ENCODE measurements around the gene FBXO31.

FBXO31 gene

GRCh38 chr16:87374313-87374712 lies 9.3 kb downstream of the FBXO31 start:
- no peak overlapping the region for H3K4me3 ChIP-seq (ENCODE audit: low read depth, low read length)
- TF ChIP-seq CTCF (IDR thresholded peaks at IDR 0.05; ENCODE audit: low read depth, low read length, missing control alignments), result no peak
- no peak for DNase-seq (ENCODE audit: low read depth)

GRCh38 chr16:87372305-87372704 lies 11.3 kb downstream of the FBXO31 start:
- no peak for DNase-seq (ENCODE audit: low read depth)
- no peak overlapping the region for H3K4me3 ChIP-seq (ENCODE audit: low read depth, low read length)
- no peak for TF ChIP-seq CTCF (IDR thresholded peaks at IDR 0.05; ENCODE audit: low read depth, low read length, missing control alignments)

- no peak for DNase-seq (ENCODE audit: low read depth)
- H3K4me3 ChIP-seq (ENCODE audit: low read depth, low read length), result no peak overlapping the region
- TF ChIP-seq CTCF (IDR thresholded peaks at IDR 0.05; ENCODE audit: low read depth, low read length, missing control alignments), result no peak
These were observed 12.2 kb downstream of the FBXO31 start for GRCh38 chr16:87371261-87371866.

- DNase-seq (ENCODE audit: low read depth), result no peak
- no peak overlapping the region for H3K4me3 ChIP-seq (ENCODE audit: low read depth, low read length)
- no peak for TF ChIP-seq CTCF (IDR thresholded peaks at IDR 0.05; ENCODE audit: low read depth, low read length, missing control alignments)
These were observed 13.5 kb downstream of the FBXO31 start for GRCh38 chr16:87369796-87370719.

GRCh38 chr16:87369117-87369765 lies 14.3 kb downstream of the FBXO31 start:
- H3K4me3 ChIP-seq (ENCODE audit: low read depth, low read length), result no peak overlapping the region
- no peak for TF ChIP-seq CTCF (IDR thresholded peaks at IDR 0.05; ENCODE audit: low read depth, low read length, missing control alignments)
- no peak for DNase-seq (ENCODE audit: low read depth)

- H3K4me3 ChIP-seq (ENCODE audit: low read depth, low read length), result no peak overlapping the region
- DNase-seq (ENCODE audit: low read depth), result no peak
- TF ChIP-seq CTCF (IDR thresholded peaks at IDR 0.05; ENCODE audit: low read depth, low read length, missing control alignments), result no peak
These were observed 15.4 kb downstream of the FBXO31 start for GRCh38 chr16:87368029-87368770.

Measured in GM12864 (cell line).